K562 (cell line): ENCODE measurements around the gene CYLD. TPM values are rescaled to one million over a fixed set of nuclear protein-coding genes. Genes with fewer than 3 reads are reported as not detected.
A peak's percentile ranks its signal among the peaks of the same experiment; 100 is the strongest.

Experiments
- CBX8 ChIP-seq: fragments of 200-600 bp; sonication (generic); IDR thresholded peaks from 2 replicates; pipeline ENCODE4 v1.6.1; 2012; ENCODE audit warnings: borderline replicate concordance, mixed run types, low read depth, mild to moderate bottlenecking, moderate library complexity, mixed read lengths, low read length, control low read depth, inconsistent platforms; ENCODE audit not compliant: poor library complexity, severe bottlenecking; ENCODE audit errors: extremely low read depth
- CHCHD3 ChIP-seq: fragments of 250-450 bp; sonication (Bioruptor Pico); IDR thresholded peaks from 2 replicates; pipeline ENCODE4 v2.1.2; 2022; ENCODE audit warnings: mild to moderate bottlenecking
- CXXC5 ChIP-seq: fragments of 250-450 bp; sonication (Bioruptor Pico); IDR thresholded peaks from 2 replicates; pipeline ENCODE4 v1.8.0; 2022; ENCODE audit warnings: inconsistent platforms, mild to moderate bottlenecking, moderate library complexity
- ESRRB ChIP-seq: fragments of 250-450 bp; sonication (Bioruptor Pico); IDR thresholded peaks from 2 replicates; pipeline ENCODE4 v1.5.0; 2020; ENCODE audit warnings: mild to moderate bottlenecking, moderate library complexity, borderline replicate concordance
- HDAC6 ChIP-seq: IDR thresholded peaks from 2 replicates; pipeline ENCODE4 v1.6.1; 2012; ENCODE audit warnings: low read depth, mild to moderate bottlenecking, control low read depth, inconsistent platforms, low read length, moderate library complexity
- LEF1 ChIP-seq: fragments of 450-650 bp; IDR thresholded peaks from 2 replicates; pipeline ENCODE4 v1.6.1; 2016; ENCODE audit warnings: mild to moderate bottlenecking
- MTF1 ChIP-seq: fragments of 250-450 bp; sonication (Bioruptor Pico); IDR thresholded peaks from 2 replicates; pipeline ENCODE4 v1.9.0; 2021; ENCODE audit warnings: moderate library complexity, mild to moderate bottlenecking, inconsistent platforms, borderline replicate concordance
- PHB ChIP-seq: fragments of 250-450 bp; sonication (Bioruptor Pico); IDR thresholded peaks from 2 replicates; pipeline ENCODE4 v1.5.0; 2021
- STAT5B ChIP-seq: fragments of 250-450 bp; sonication (Bioruptor Pico); IDR thresholded peaks from 2 replicates; pipeline ENCODE4 v1.8.0; 2021; ENCODE audit warnings: mild to moderate bottlenecking, inconsistent platforms
- ZNF699 ChIP-seq: fragments of 250-450 bp; sonication (Bioruptor Pico); IDR thresholded peaks from 2 replicates; pipeline ENCODE4 v1.8.0; 2021; ENCODE audit warnings: mild to moderate bottlenecking, moderate library complexity; ENCODE audit not compliant: insufficient replicate concordance
- ZNF79 ChIP-seq: fragments of 250-450 bp; sonication (Bioruptor Pico); IDR thresholded peaks from 2 replicates; pipeline ENCODE4 v1.4.0; 2020; ENCODE audit warnings: low read depth, mild to moderate bottlenecking, moderate library complexity
- polyA plus RNA-seq, 8 experiments: library from polyadenylated mRNA; depleted of rRNA in 4 of 8; stranded (reverse) in 5 of 8; unstranded in 3 of 8; fragments of >200 nt; fragmentation: Nextera tagmentation in 2 of 8; fragmentation: Illumina TruSeq in 1 of 8; extraction: Ambion mirVana in 2 of 8; extraction: Trizol in 1 of 8; gene quantifications; 2 replicates each; pipeline versions ENCODE4 v1.2.1 to v1.2.3, GENCODE V29; 2011 to 2014; ENCODE audit warnings: inconsistent platforms in 1 of 8, missing spikeins in 1 of 8
- total RNA-seq, 7 experiments: library from RNA; depleted of rRNA in 6 of 7; stranded (reverse); fragments of >200 nt in 6 of 7; fragmentation: Illumina TruSeq in 2 of 7; extraction: Trizol in 2 of 7; gene quantifications; 2 replicates each; pipeline versions ENCODE4 v1.2.1 to v1.2.3, GENCODE V29; 2011 to 2021; ENCODE audit warnings: low replicate concordance in 1 of 7
- TF ChIP-seq, protein P1 (sequence below): sonication (generic); formaldehyde crosslinking; IDR thresholded peaks from 2 replicates; pipeline ENCODE4 v1.8.0; 2023; ENCODE audit warnings: missing genetic modification reagents, mild to moderate bottlenecking, borderline replicate concordance
- TF ChIP-seq, protein P2 (sequence below): sonication (generic); formaldehyde crosslinking; IDR thresholded peaks from 2 replicates; pipeline ENCODE4 v1.8.1; 2022; ENCODE audit warnings: missing genetic modification reagents
- TF ChIP-seq, protein P3 (sequence below): fragments of 450-650 bp; IDR thresholded peaks from 2 replicates; pipeline ENCODE4 v1.6.1; 2018; ENCODE audit not compliant: partially characterized antibody

The CYLD gene
- total and polyA plus RNA-seq, 9 of the 15 experiments (the other 6 are each of a cell fraction or from before 2014, with no cell fraction given): 3.4 to 7.4 (median 5.3) TPM

DNA sequence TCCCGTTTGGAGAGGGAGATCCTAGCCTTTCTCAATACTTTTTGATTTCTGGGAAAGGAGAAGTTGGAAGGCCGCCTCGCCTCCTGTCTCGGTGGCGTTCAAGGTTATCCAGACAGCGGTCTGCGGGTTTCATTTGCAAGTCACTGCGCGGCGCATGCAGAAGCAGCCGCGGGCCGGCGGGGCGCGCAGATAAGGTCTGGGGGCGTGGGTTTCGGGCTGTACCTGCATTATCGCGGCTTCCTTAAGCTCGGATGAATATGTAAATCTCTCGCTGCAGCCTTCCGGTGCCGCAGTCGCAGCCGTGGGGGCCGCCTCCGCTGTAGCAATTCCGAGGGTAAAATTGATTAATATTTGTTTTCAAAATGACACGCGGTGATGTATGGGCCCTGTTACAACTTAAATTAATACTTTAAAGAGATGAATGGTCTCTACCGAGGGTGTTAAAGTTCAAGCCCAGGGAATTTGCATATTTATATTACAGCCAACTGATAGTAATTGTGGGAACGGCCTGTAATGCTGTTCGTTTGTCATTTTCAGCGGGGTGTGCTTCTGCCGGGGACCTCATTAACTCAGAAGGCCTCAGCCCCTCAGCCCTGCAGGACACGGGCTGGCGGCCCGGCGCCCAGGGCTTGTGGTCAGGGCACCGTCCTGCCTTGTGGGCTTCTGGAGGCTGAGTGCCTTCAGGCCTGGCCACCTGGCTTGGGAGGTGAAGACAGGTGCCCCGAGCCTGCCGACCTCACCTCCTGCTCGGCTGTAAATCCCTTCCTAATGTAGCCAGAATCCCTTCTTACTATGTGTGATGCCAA lies 99.4 kb downstream of the CYLD start (continued):
- TF ChIP-seq MTF1 (CRISPR knock-in tag) (no peak), CXXC5 (CRISPR knock-in tag) (peak; percentile 99), PHB (no peak), STAT5B (CRISPR knock-in tag) (no peak), ESRRB (CRISPR knock-in tag) (no peak), ZNF79 (no peak), CHCHD3 (no peak), CBX8 (no peak), HDAC6 (no peak), LEF1 (peak; percentile 58), ZNF699 (CRISPR knock-in tag) (no peak)
- TF ChIP-seq, protein P1, sequence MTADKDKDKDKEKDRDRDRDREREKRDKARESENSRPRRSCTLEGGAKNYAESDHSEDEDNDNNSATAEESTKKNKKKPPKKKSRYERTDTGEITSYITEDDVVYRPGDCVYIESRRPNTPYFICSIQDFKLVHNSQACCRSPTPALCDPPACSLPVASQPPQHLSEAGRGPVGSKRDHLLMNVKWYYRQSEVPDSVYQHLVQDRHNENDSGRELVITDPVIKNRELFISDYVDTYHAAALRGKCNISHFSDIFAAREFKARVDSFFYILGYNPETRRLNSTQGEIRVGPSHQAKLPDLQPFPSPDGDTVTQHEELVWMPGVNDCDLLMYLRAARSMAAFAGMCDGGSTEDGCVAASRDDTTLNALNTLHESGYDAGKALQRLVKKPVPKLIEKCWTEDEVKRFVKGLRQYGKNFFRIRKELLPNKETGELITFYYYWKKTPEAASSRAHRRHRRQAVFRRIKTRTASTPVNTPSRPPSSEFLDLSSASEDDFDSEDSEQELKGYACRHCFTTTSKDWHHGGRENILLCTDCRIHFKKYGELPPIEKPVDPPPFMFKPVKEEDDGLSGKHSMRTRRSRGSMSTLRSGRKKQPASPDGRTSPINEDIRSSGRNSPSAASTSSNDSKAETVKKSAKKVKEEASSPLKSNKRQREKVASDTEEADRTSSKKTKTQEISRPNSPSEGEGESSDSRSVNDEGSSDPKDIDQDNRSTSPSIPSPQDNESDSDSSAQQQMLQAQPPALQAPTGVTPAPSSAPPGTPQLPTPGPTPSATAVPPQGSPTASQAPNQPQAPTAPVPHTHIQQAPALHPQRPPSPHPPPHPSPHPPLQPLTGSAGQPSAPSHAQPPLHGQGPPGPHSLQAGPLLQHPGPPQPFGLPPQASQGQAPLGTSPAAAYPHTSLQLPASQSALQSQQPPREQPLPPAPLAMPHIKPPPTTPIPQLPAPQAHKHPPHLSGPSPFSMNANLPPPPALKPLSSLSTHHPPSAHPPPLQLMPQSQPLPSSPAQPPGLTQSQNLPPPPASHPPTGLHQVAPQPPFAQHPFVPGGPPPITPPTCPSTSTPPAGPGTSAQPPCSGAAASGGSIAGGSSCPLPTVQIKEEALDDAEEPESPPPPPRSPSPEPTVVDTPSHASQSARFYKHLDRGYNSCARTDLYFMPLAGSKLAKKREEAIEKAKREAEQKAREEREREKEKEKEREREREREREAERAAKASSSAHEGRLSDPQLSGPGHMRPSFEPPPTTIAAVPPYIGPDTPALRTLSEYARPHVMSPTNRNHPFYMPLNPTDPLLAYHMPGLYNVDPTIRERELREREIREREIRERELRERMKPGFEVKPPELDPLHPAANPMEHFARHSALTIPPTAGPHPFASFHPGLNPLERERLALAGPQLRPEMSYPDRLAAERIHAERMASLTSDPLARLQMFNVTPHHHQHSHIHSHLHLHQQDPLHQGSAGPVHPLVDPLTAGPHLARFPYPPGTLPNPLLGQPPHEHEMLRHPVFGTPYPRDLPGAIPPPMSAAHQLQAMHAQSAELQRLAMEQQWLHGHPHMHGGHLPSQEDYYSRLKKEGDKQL (CRISPR knock-in tag): no peak
- TF ChIP-seq, protein P2, sequence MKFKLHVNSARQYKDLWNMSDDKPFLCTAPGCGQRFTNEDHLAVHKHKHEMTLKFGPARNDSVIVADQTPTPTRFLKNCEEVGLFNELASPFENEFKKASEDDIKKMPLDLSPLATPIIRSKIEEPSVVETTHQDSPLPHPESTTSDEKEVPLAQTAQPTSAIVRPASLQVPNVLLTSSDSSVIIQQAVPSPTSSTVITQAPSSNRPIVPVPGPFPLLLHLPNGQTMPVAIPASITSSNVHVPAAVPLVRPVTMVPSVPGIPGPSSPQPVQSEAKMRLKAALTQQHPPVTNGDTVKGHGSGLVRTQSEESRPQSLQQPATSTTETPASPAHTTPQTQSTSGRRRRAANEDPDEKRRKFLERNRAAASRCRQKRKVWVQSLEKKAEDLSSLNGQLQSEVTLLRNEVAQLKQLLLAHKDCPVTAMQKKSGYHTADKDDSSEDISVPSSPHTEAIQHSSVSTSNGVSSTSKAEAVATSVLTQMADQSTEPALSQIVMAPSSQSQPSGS: no peak
- TF ChIP-seq, protein P3, sequence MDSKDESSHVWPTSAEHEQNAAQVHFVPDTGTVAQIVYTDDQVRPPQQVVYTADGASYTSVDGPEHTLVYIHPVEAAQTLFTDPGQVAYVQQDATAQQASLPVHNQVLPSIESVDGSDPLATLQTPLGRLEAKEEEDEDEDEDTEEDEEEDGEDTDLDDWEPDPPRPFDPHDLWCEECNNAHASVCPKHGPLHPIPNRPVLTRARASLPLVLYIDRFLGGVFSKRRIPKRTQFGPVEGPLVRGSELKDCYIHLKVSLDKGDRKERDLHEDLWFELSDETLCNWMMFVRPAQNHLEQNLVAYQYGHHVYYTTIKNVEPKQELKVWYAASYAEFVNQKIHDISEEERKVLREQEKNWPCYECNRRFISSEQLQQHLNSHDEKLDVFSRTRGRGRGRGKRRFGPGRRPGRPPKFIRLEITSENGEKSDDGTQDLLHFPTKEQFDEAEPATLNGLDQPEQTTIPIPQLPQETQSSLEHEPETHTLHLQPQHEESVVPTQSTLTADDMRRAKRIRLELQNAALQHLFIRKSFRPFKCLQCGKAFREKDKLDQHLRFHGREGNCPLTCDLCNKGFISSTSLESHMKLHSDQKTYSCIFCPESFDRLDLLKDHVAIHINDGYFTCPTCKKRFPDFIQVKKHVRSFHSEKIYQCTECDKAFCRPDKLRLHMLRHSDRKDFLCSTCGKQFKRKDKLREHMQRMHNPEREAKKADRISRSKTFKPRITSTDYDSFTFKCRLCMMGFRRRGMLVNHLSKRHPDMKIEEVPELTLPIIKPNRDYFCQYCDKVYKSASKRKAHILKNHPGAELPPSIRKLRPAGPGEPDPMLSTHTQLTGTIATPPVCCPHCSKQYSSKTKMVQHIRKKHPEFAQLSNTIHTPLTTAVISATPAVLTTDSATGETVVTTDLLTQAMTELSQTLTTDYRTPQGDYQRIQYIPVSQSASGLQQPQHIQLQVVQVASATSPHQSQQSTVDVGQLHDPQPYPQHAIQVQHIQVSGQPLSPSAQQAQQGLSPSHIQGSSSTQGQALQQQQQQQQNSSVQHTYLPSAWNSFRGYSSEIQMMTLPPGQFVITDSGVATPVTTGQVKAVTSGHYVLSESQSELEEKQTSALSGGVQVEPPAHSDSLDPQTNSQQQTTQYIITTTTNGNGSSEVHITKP: peak; percentile 57
